ENCODE data around the gene SLC22A17.

- TF ChIP-seq CHD2 (IDR thresholded peaks at IDR 0.05; ENCODE audit: borderline replicate concordance, low read depth, low read length) (no peak), NFIC (IDR thresholded peaks at IDR 0.05; ENCODE audit: low read depth, low read length) (no peak)
- TF ChIP-seq, protein P1, sequence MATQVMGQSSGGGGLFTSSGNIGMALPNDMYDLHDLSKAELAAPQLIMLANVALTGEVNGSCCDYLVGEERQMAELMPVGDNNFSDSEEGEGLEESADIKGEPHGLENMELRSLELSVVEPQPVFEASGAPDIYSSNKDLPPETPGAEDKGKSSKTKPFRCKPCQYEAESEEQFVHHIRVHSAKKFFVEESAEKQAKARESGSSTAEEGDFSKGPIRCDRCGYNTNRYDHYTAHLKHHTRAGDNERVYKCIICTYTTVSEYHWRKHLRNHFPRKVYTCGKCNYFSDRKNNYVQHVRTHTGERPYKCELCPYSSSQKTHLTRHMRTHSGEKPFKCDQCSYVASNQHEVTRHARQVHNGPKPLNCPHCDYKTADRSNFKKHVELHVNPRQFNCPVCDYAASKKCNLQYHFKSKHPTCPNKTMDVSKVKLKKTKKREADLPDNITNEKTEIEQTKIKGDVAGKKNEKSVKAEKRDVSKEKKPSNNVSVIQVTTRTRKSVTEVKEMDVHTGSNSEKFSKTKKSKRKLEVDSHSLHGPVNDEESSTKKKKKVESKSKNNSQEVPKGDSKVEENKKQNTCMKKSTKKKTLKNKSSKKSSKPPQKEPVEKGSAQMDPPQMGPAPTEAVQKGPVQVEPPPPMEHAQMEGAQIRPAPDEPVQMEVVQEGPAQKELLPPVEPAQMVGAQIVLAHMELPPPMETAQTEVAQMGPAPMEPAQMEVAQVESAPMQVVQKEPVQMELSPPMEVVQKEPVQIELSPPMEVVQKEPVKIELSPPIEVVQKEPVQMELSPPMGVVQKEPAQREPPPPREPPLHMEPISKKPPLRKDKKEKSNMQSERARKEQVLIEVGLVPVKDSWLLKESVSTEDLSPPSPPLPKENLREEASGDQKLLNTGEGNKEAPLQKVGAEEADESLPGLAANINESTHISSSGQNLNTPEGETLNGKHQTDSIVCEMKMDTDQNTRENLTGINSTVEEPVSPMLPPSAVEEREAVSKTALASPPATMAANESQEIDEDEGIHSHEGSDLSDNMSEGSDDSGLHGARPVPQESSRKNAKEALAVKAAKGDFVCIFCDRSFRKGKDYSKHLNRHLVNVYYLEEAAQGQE (IDR thresholded peaks at IDR 0.05; ENCODE audit: low read depth, low read length): no peak
These were observed 9.1 kb upstream of the SLC22A17 start for GRCh38 chr14:23361763-23362162.
